GM12878 (cell line): ENCODE measurements around the gene ANKS4B. TPM values are rescaled to one million over a fixed set of nuclear protein-coding genes. Genes with fewer than 3 reads are reported as not detected.

Source experiments
- ATAC-seq: fragments of 200-7000 bp; cut with Tn5 transposase; 3 replicates; pipeline ENCODE4 v1.9.1; 2020; ENCODE audit warnings: mild to moderate bottlenecking, moderate library complexity
- BruUV-seq: library from RNA; stranded (reverse); fragments of 400-500 nt; replicated peaks from 2 replicates; lab custom pipeline; 2021; lab: Mats Ljungman, UMichigan
- CTCF ChIA-PET: fragments of 300-600 bp; sonication (Branson Sonifier 250); formaldehyde crosslinking; extraction: SDS; loops from one replicate; lab custom pipeline; 2021; ENCODE audit warnings: inconsistent platforms; lab: Yijun Ruan, JAX
- POLR2A ChIA-PET: fragments of 350-600 bp; formaldehyde crosslinking; extraction: SDS; loops from one replicate; lab custom pipeline; 2021; ENCODE audit warnings: inconsistent platforms; lab: Charles Lee
- RAD21 ChIA-PET: fragments of 300-600 bp; sonication (Branson Sonifier 250); formaldehyde crosslinking; loops from one replicate; lab custom pipeline; 2023; ENCODE audit warnings: antibody characterized with exemption; ENCODE audit not compliant: unreplicated experiment; lab: Charles Lee
- SMC1A ChIA-PET: fragments of 300-600 bp; sonication (Branson Sonifier 250); formaldehyde crosslinking; loops from one replicate; lab custom pipeline; 2023; ENCODE audit not compliant: unreplicated experiment, uncharacterized antibody; lab: Charles Lee
- DNase-seq: peaks from one replicate; pipeline ENCODE4 v3.0.0-alpha.2; 2011; ENCODE audit warnings: low read depth, low spot score
- FAIRE-seq: peaks from 3 replicates; lab custom pipeline; 2011; peaks lifted over from hg19 to GRCh38; lab: Jason Lieb, UNC
- H2AFZ ChIP-seq: 2 replicates; pipeline ENCODE4 v1.6.0; 2011; ENCODE audit warnings: low read depth, low read length, control low read depth; ENCODE audit not compliant: control insufficient read depth
- H3K27ac ChIP-seq: 2 replicates; pipeline ENCODE4 v1.5.1; 2011; ENCODE audit warnings: control low read depth; ENCODE audit not compliant: control insufficient read depth, insufficient read depth
- H3K27me3 ChIP-seq, 2 experiments: replicated peaks in 1 of 2; 2 replicates each; pipeline versions ENCODE4 v1.6.0 to v1.6.1; 2011; ENCODE audit warnings: low read length in 1 of 2; ENCODE audit not compliant: control insufficient read depth in 2 of 2, insufficient read depth in 2 of 2
- H3K36me3 ChIP-seq, 2 experiments: 2 replicates each; pipeline ENCODE4 v1.5.1; 2011; ENCODE audit warnings: low read length in 1 of 2; ENCODE audit not compliant: control insufficient read depth in 2 of 2, insufficient read depth in 2 of 2
- H3K4me1 ChIP-seq: 2 replicates; pipeline ENCODE4 v1.6.1; 2011; ENCODE audit warnings: mild to moderate bottlenecking, low read length, moderate library complexity, mixed read lengths; ENCODE audit not compliant: control insufficient read depth, insufficient read depth
- H3K4me2 ChIP-seq: 2 replicates; pipeline ENCODE4 v1.6.0; 2011; ENCODE audit warnings: control low read depth; ENCODE audit not compliant: control insufficient read depth, insufficient read depth
- H3K4me3 ChIP-seq: fragments of 200-600 bp; sonication (generic); 2 replicates; pipeline ENCODE4 v1.5.1; 2016
- H3K79me2 ChIP-seq: 2 replicates; pipeline ENCODE4 v1.6.0; 2011; ENCODE audit warnings: low read length; ENCODE audit not compliant: control insufficient read depth, insufficient read depth
- H3K9ac ChIP-seq: 2 replicates; pipeline ENCODE4 v1.8.0; 2011; ENCODE audit warnings: low read length, control low read depth, mixed read lengths; ENCODE audit not compliant: control insufficient read depth, insufficient read depth
- H3K9me3 ChIP-seq: replicated peaks from 3 replicates; pipeline ENCODE4 v1.5.1; 2011; ENCODE audit warnings: mild to moderate bottlenecking, low read length; ENCODE audit not compliant: control insufficient read depth, insufficient read depth
- H4K20me1 ChIP-seq: 2 replicates; pipeline ENCODE4 v1.6.0; 2011; ENCODE audit not compliant: control insufficient read depth, insufficient read depth
- WGBS: methylation state at CpG from one replicate; pipeline ENCODE4 v1.1.6; 2016; ENCODE audit warnings: low lambda C conversion rate; ENCODE audit not compliant: insufficient replicate concordance, insufficient coverage; ENCODE audit errors: missing lambda C conversion rate; 5-methylcytosine and 5-hydroxymethylcytosine counted together
- in situ Hi-C: fragments of 300-500 bp; cut with MboI; formaldehyde crosslinking; loops from 9 replicates; pipeline ENCODE4 v1.14.3; 2018; ENCODE audit warnings: mixed read lengths
- intact Hi-C: fragments of 100-400 bp; cut with micrococcal nuclease; formaldehyde crosslinking; loops from one replicate; pipeline ENCODE4 v1.14.2; 2022; ENCODE audit not compliant: unreplicated experiment
- polyA plus RNA-seq, 11 experiments: library from polyadenylated mRNA; depleted of rRNA in 4 of 11; unstranded in 6 of 11; stranded (reverse) in 5 of 11; fragments of >200 nt; fragmentation: Nextera tagmentation in 4 of 11; fragmentation: Illumina TruSeq in 1 of 11; extraction: Ambion mirVana in 4 of 11; extraction: Trizol in 1 of 11; gene quantifications; 1 replicate in 1 of 11; 2 replicates in 10 of 11; pipeline versions ENCODE4 v1.2.1 to v1.2.3, GENCODE V29; 2011 to 2016; ENCODE audit warnings: inconsistent platforms in 2 of 11, missing spikeins in 2 of 11, low read depth in 1 of 11
- total RNA-seq, 4 experiments: library from RNA; depleted of rRNA in 3 of 4; stranded (reverse); fragments of >200 nt in 3 of 4; fragmentation: Illumina TruSeq in 1 of 4; extraction: Trizol in 1 of 4; gene quantifications; 2 replicates each; pipeline versions ENCODE4 v1.2.1 to v1.2.3, GENCODE V29; 2013 to 2021
- TF ChIP-seq, protein P1 (sequence below): fragments of 450-650 bp; formaldehyde crosslinking; IDR thresholded peaks from 2 replicates; pipeline ENCODE4 v1.4.0; 2022; ENCODE audit warnings: mild to moderate bottlenecking, moderate library complexity

ANKS4B gene
- total and polyA plus RNA-seq, 10 of the 15 experiments (the other 5 are each of a cell fraction or from before 2014, with no cell fraction given) = 0.01 to 0.11 (median 0.05) TPM; not detected in 6

GRCh38 chr16:21257284-21257683 lies 23.8 kb downstream of the ANKS4B start:
- no peak for FAIRE-seq

More at GRCh38 chr16:21257284-21257683, 23.8 kb downstream of the ANKS4B start:
- in situ Hi-C loops (no loop called here), intact Hi-C loops (no loop called here)
- Histone ChIP-seq H3K79me2 (no peaks in the 10 kb centered on the region), H4K20me1 (no peaks in the 10 kb centered on the region), H3K36me3 (no peaks in the 10 kb centered on the region), H3K9me3 (no peaks in the 10 kb centered on the region), H3K27ac (no peak overlapping the region), H3K4me3 (no peak overlapping the region), H3K4me1 (no peaks in the 10 kb centered on the region), H3K4me2 (no peak overlapping the region), H3K9ac (no peak overlapping the region), H3K27me3 (no peaks in the 10 kb centered on the region), H2AFZ (no peak overlapping the region)
- CTCF ChIA-PET = interaction anchor here (0.8 kb wide), 1 partner anchor 71 kb away, joined by 3 read pairs; no protein-coding TSS in a partner anchor
- TF ChIP-seq, protein P1, sequence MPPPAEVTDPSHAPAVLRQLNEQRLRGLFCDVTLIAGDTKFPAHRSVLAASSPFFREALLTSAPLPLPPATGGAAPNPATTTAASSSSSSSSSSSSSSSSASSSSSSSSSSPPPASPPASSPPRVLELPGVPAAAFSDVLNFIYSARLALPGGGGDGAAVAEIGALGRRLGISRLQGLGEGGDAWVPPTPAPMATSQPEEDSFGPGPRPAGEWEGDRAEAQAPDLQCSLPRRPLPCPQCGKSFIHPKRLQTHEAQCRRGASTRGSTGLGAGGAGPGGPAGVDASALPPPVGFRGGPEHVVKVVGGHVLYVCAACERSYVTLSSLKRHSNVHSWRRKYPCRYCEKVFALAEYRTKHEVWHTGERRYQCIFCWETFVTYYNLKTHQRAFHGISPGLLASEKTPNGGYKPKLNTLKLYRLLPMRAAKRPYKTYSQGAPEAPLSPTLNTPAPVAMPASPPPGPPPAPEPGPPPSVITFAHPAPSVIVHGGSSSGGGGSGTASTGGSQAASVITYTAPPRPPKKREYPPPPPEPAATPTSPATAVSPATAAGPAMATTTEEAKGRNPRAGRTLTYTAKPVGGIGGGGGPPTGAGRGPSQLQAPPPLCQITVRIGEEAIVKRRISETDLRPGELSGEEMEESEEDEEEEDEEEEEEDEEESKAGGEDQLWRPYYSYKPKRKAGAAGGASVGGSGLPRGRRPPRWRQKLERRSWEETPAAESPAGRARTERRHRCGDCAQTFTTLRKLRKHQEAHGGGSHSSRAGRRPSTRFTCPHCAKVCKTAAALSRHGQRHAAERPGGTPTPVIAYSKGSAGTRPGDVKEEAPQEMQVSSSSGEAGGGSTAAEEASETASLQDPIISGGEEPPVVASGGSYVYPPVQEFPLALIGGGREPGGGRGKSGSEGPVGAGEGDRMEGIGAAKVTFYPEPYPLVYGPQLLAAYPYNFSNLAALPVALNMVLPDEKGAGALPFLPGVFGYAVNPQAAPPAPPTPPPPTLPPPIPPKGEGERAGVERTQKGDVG (CRISPR knock-in tag) = no peak
- POLR2A ChIA-PET = no interaction called here
- WGBS = 24% methylated on average over 4 of the region's 4 CpGs
- RAD21 ChIA-PET = no interaction called here
- ATAC-seq (no peak), DNase-seq (no peak)
- SMC1A ChIA-PET = interaction anchor here (1.0 to 5.3 kb wide), 3 partner anchors 18 to 68 kb away, joined by 3 to 49 read pairs (median 4); partner anchors contain the start of gene CRYM
- BruUV-seq = no TSS peak
